ENCODE measurements around the gene TNPO3.

Gene TNPO3

DNA sequence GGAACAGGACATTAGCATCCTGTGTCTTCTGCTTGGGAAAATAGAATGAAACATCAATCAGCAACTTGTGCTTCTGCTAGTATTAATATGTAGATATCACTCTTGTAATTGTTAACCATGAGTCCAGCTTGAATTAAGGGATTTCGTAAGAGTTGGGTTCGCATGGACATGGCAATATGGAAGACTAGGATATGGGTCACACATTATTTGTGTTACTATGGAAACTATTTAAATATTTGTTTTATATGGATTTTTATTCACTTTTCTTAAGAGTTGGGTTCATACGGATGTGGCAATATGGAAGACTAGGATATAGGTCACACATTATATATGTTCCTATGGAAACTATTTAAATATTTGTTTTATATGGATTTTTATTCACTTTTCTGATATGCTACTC lies 24.5 kb downstream of the TNPO3 start:
- ChIA-PET POLR2A (interaction anchor here (0.6 kb wide), 1 partner anchor 70 kb away, joined by 3 read pairs; no protein-coding TSS in a partner anchor), CTCF (interaction anchor here (0.8 kb wide), 1 partner anchor 10 kb away, joined by 3 read pairs; no protein-coding TSS in a partner anchor)
- DNase-seq (ENCODE audit: extremely low spot score) = no peak
- no peak for TF ChIP-seq CTCF (IDR thresholded peaks at IDR 0.05; ENCODE audit: control extremely low read depth, extremely low read depth, low read depth, missing control alignments)

DNA sequence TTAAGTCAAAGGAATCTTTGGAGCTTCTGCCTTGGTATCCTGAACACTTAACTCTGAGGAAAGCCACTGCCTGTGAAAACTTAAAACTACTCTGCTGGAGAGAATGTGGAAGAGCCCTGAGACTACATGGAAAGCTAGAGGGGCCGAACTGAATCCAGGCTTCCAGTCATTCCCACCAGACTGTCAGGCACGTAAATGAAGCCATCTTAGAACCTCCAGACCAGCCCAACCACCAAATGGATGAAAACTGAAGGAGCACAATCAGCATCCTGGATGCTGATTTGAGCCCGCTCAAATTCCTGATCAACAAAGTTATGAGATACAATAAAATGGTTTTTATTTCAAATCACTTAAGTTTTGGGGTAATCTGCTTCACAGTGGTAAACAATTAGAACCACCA lies 30.8 kb downstream of the TNPO3 start:
- ChIA-PET POLR2A (no interaction called here), CTCF (interaction anchor here (2.1 to 2.4 kb wide), 2 partner anchors 10 to 14 kb away, joined by 8 to 12 read pairs; no protein-coding TSS in a partner anchor)
- TF ChIP-seq CTCF (IDR thresholded peaks at IDR 0.05; ENCODE audit: control extremely low read depth, extremely low read depth, low read depth, missing control alignments) = no peak
- no peak for DNase-seq (ENCODE audit: extremely low spot score)

DNA sequence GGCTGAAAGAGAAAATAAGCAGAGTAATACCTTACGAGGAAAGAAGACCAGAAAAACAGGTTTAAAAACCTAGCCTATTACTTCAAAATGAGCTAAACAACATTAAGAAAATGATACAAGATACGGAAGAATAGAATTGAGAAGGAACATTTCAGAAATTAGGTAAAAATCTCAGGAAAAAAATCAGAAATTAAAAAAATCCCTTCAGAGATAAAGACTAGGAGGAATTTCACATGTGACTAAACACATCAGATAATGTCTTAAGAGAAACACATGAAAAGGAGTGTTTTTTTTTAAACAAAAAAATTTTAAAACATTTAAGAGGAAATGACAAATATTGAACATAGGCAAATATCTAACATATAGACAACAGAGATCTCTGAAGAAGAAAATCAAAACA lies 33.3 kb downstream of the TNPO3 start:
- no peak for TF ChIP-seq CTCF (IDR thresholded peaks at IDR 0.05; ENCODE audit: control extremely low read depth, extremely low read depth, low read depth, missing control alignments)
- DNase-seq (ENCODE audit: extremely low spot score) = no peak
- ChIA-PET CTCF (no interaction called here), POLR2A (no interaction called here)

DNA sequence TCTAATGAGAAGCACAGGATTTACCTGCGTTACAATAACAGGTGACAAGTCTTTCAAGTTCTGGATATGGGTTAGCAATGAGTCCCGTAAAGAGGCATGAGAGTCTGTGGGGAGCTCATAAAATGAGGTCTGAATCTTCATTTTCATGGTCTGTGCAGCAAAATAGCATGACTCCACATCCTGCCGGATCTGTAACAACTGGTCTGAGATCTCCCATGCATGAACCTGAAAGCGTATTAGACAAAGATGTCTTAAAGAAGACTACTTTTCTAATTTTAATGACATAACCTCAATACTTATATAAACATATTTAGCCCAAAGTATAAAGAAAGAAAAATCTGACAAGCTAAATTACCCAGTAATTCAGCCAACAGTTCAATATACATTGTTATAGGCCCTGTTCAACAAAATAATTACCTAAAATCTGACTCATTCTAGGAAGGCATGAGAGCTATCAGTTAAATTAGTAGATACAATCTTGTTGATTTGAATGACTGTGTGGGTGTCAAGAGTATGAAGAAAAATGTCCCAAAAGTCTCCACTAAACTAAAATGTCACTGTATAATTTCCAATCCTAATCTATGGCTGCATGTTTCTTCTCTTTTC lies 36.9 kb downstream of the TNPO3 start:
- peak; percentile 32 for DNase-seq (ENCODE audit: extremely low spot score)
- POLR2A ChIA-PET = interaction anchor here (0.7 kb wide), 1 partner anchor 77 kb away, joined by 3 read pairs; no protein-coding TSS in a partner anchor
- no peak for TF ChIP-seq CTCF (IDR thresholded peaks at IDR 0.05; ENCODE audit: control extremely low read depth, extremely low read depth, low read depth, missing control alignments)
- CTCF ChIA-PET = interaction anchor here (1.0 to 3.1 kb wide), 9 partner anchors 8 to 558 kb away, joined by 3 to 17 read pairs (median 4); no protein-coding TSS in a partner anchor

DNA sequence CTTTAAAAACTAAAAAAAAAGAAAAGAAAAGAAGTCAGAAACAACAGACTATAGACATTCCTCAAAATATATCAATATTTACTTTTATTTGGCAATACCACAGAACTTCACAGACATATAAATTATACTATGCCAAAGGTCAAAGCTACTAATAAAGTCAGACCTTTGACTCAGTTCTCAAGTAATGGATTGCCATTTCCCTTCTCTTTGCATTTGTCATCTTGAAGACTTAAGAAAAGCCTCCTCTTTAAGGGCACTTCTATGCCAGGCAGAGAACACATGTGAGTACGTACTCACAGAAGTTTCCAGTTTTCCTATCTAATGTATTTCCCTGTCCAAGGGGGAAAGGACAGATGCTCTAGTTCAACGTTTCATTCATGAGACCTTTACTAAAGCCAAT lies 37.6 kb downstream of the TNPO3 start:
- ChIA-PET CTCF (interaction anchor here (1.5 to 2.3 kb wide), 3 partner anchors 10 to 557 kb away, joined by 3 to 8 read pairs (median 6); no protein-coding TSS in a partner anchor), POLR2A (no interaction called here)
- no peak for DNase-seq (ENCODE audit: extremely low spot score)
- no peak for TF ChIP-seq CTCF (IDR thresholded peaks at IDR 0.05; ENCODE audit: control extremely low read depth, extremely low read depth, low read depth, missing control alignments)

- CTCF ChIA-PET = interaction anchor here (0.7 kb wide), 1 partner anchor 67 kb away, joined by 3 read pairs; no protein-coding TSS in a partner anchor
These were observed 40.3 kb downstream of the TNPO3 start for GRCh38 chr7:129014501-129015101.

More at GRCh38 chr7:129014501-129015101, 40.3 kb downstream of the TNPO3 start:
- no peak for TF ChIP-seq CTCF (IDR thresholded peaks at IDR 0.05; ENCODE audit: control extremely low read depth, extremely low read depth, low read depth, missing control alignments)
- no peak for DNase-seq (ENCODE audit: extremely low spot score)
- POLR2A ChIA-PET = no interaction called here
